GM18499 (cell line): Measurements from ENCODE around the gene SLC25A17.
"Not testable (repeated sequence)": the region's sequence is repeated elsewhere in the genome, so short reads cannot be mapped to it uniquely, and the experiment has no call there.

Source experiments
- ATAC-seq: cut with Tn5 transposase; IDR thresholded peaks from one replicate; pipeline ENCODE4 v1.9.1; 2021; ENCODE audit warnings: moderate number of reproducible peaks; ENCODE audit not compliant: insufficient read depth, unreplicated experiment

SLC25A17 gene

GRCh38 chr22:40819599-40820140 lies 524 bp upstream of the SLC25A17 start:
- no peak for ATAC-seq

- no peak for ATAC-seq
Observed at GRCh38 chr22:40818192-40818746, 877 bp downstream of the SLC25A17 start.

GRCh38 chr22:40817737-40818136 lies 1.4 kb downstream of the SLC25A17 start:
- ATAC-seq: no peak

GRCh38 chr22:40813912-40814315 lies 5.2 kb downstream of the SLC25A17 start:
- no peak for ATAC-seq

GRCh38 chr22:40808018-40808841 lies 10.9 kb downstream of the SLC25A17 start:
- ATAC-seq: no peak

- no peak for ATAC-seq
Observed at GRCh38 chr22:40806711-40807110, 12.4 kb downstream of the SLC25A17 start.

- no peak for ATAC-seq
Observed at GRCh38 chr22:40805699-40806203, 13.4 kb downstream of the SLC25A17 start.

- no peak for ATAC-seq
Observed at GRCh38 chr22:40805239-40805638, 13.9 kb downstream of the SLC25A17 start.

- no peak for ATAC-seq
Observed at GRCh38 chr22:40803321-40803720, 15.8 kb downstream of the SLC25A17 start.

- ATAC-seq: no peak
Observed at GRCh38 chr22:40799008-40799407, 20.1 kb downstream of the SLC25A17 start.

GRCh38 chr22:40797427-40797826 lies 21.7 kb downstream of the SLC25A17 start:
- no peak for ATAC-seq

- ATAC-seq: no peak
Observed at GRCh38 chr22:40792451-40792850, 26.7 kb downstream of the SLC25A17 start.

- no peak for ATAC-seq
Observed at GRCh38 chr22:40791241-40791640, 27.9 kb downstream of the SLC25A17 start.

GRCh38 chr22:40789131-40789530 lies 30.0 kb downstream of the SLC25A17 start:
- no peak for ATAC-seq

GRCh38 chr22:40782521-40782920 lies 36.6 kb downstream of the SLC25A17 start:
- ATAC-seq: no peak

GRCh38 chr22:40781749-40782148 lies 37.4 kb downstream of the SLC25A17 start:
- ATAC-seq: not testable (repeated sequence)

- ATAC-seq: no peak
Observed at GRCh38 chr22:40769761-40770160, 49.4 kb downstream of the SLC25A17 start.

GRCh38 chr22:40768206-40768605 lies 50.9 kb downstream of the SLC25A17 start:
- ATAC-seq: no peak

- no peak for ATAC-seq
Observed at GRCh38 chr22:40766956-40767355, 52.2 kb downstream of the SLC25A17 start.

GRCh38 chr22:40764763-40765441 lies 54.2 kb downstream of the SLC25A17 start:
- ATAC-seq: no peak

- ATAC-seq: no peak
Observed at GRCh38 chr22:40759294-40759840, 59.8 kb downstream of the SLC25A17 start.
